ENCODE data around the gene MLLT10.

DNA sequence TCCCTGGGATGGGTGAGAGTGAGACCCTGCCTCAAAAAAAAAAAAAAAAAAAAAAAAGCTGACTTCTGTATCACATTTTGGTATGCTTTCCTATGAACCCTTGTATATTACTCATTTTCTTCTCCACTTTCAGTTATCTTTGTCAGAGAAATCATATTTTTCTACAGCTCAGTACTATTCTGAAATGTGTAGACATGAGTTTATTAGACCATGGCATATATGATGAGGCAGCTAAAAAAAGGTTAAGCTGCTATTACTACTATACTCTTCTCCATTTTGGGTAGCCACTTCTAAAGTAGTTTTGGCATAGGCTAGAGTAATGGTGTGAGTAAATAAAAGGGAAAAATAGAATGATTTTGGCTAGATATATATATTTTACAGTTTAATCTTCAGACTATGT is 53.4 kb downstream of the MLLT10 start:
- TF ChIP-seq EZH2 (IDR thresholded peaks at IDR 0.05) (no peak), POLR2AphosphoS5 (IDR thresholded peaks at IDR 0.05; ENCODE audit: borderline replicate concordance, low read depth, low read length) (no peak), FOXP2 (optimal IDR thresholded peaks at IDR 0.05; ENCODE audit: control extremely low read depth, extremely low read length, insufficient read depth) (no peak)
